K562 (cell line): ENCODE results near the gene SKIC8. TPM values are rescaled to one million over a fixed set of nuclear protein-coding genes. Genes with fewer than 3 reads are reported as not detected.

Source experiments
- ATF7 ChIP-seq: fragments of 450-650 bp; IDR thresholded peaks from 2 replicates; pipeline ENCODE4 v1.7.1; 2014; ENCODE audit warnings: mild to moderate bottlenecking, moderate library complexity
- BMI1 ChIP-seq: fragments of 150-350 bp; IDR thresholded peaks from 2 replicates; pipeline ENCODE4 v1.6.1; 2014; ENCODE audit warnings: low read length
- CREB3L1 ChIP-seq: fragments of 450-650 bp; IDR thresholded peaks from 2 replicates; pipeline ENCODE4 v1.6.1; 2014; ENCODE audit warnings: low read depth, mild to moderate bottlenecking, moderate library complexity, borderline replicate concordance
- CTBP1 ChIP-seq: fragments of 450-650 bp; IDR thresholded peaks from 2 replicates; pipeline ENCODE4 v1.6.1; 2016; ENCODE audit warnings: borderline replicate concordance
- FOXA3 ChIP-seq, 2 experiments: fragments of 450-650 bp in 1 of 2; sonication (generic) in 1 of 2; formaldehyde crosslinking; IDR thresholded peaks in 1 of 2; conservative IDR thresholded peaks in 1 of 2; 2 replicates each; pipeline versions ENCODE4 v1.4.0 to v1.8.0; 2020 to 2022; ENCODE audit warnings: mild to moderate bottlenecking in 2 of 2, missing genetic modification reagents in 1 of 2
- GATAD2B ChIP-seq: fragments of 450-650 bp; IDR thresholded peaks from 2 replicates; pipeline ENCODE4 v1.6.1; 2017; ENCODE audit warnings: mild to moderate bottlenecking, borderline replicate concordance
- MYNN ChIP-seq, 2 experiments: sonication (generic); formaldehyde crosslinking in 1 of 2; IDR thresholded peaks; 2 replicates each; pipeline versions ENCODE4 v1.5.0 to v1.6.1; 2016 to 2020; ENCODE audit warnings: antibody characterized with exemption in 1 of 2, missing genetic modification reagents in 1 of 2
- POLR2AphosphoS5 ChIP-seq: IDR thresholded peaks from 2 replicates; pipeline ENCODE4 v1.6.1; 2011; ENCODE audit warnings: mild to moderate bottlenecking, low read depth, low read length, moderate library complexity; ENCODE audit not compliant: control insufficient read depth, insufficient read depth
- PPARD ChIP-seq: fragments of 250-450 bp; sonication (Bioruptor Pico); IDR thresholded peaks from 2 replicates; pipeline ENCODE4 v1.8.0; 2022; ENCODE audit warnings: inconsistent platforms, mild to moderate bottlenecking, moderate library complexity
- RBM14 ChIP-seq: fragments of 200-400 bp; formaldehyde crosslinking; IDR thresholded peaks from 2 replicates; pipeline ENCODE4 v1.6.1; 2018; ENCODE audit warnings: low read depth, mild to moderate bottlenecking, low read length, moderate library complexity, borderline replicate concordance; ENCODE audit not compliant: insufficient read depth
- TAF9B ChIP-seq: fragments of 450-650 bp; IDR thresholded peaks from 2 replicates; pipeline ENCODE4 v1.6.1; 2018; ENCODE audit warnings: mild to moderate bottlenecking; ENCODE audit not compliant: partially characterized antibody
- polyA plus RNA-seq, 8 experiments: library from polyadenylated mRNA; depleted of rRNA in 4 of 8; stranded (reverse) in 5 of 8; unstranded in 3 of 8; fragments of >200 nt; fragmentation: Nextera tagmentation in 2 of 8; fragmentation: Illumina TruSeq in 1 of 8; extraction: Ambion mirVana in 2 of 8; extraction: Trizol in 1 of 8; gene quantifications; 2 replicates each; pipeline versions ENCODE4 v1.2.1 to v1.2.3, GENCODE V29; 2011 to 2014; ENCODE audit warnings: inconsistent platforms in 1 of 8, missing spikeins in 1 of 8
- total RNA-seq, 7 experiments: library from RNA; depleted of rRNA in 6 of 7; stranded (reverse); fragments of >200 nt in 6 of 7; fragmentation: Illumina TruSeq in 2 of 7; extraction: Trizol in 2 of 7; gene quantifications; 2 replicates each; pipeline versions ENCODE4 v1.2.1 to v1.2.3, GENCODE V29; 2011 to 2021; ENCODE audit warnings: low replicate concordance in 1 of 7
- TF ChIP-seq, protein P1 (sequence below): IDR thresholded peaks from 3 replicates; pipeline ENCODE4 v1.6.1; 2011; ENCODE audit warnings: borderline replicate concordance, mild to moderate bottlenecking, moderate library complexity; ENCODE audit not compliant: insufficient read length; ENCODE audit errors: extremely low read depth
- TF ChIP-seq, protein P2 (sequence below): sonication (generic); formaldehyde crosslinking; IDR thresholded peaks from 2 replicates; pipeline ENCODE4 v1.4.0; 2020; ENCODE audit warnings: mild to moderate bottlenecking, missing genetic modification reagents
- TF ChIP-seq, protein P3 (sequence below): sonication (generic); formaldehyde crosslinking; IDR thresholded peaks from 2 replicates; pipeline ENCODE4 v1.8.0; 2022; ENCODE audit warnings: mild to moderate bottlenecking, missing genetic modification reagents

Gene SKIC8
- total and polyA plus RNA-seq, 9 of the 15 experiments (the other 6 are each of a cell fraction or from before 2014, with no cell fraction given) = 79.5 to 389 (median 146) TPM

DNA sequence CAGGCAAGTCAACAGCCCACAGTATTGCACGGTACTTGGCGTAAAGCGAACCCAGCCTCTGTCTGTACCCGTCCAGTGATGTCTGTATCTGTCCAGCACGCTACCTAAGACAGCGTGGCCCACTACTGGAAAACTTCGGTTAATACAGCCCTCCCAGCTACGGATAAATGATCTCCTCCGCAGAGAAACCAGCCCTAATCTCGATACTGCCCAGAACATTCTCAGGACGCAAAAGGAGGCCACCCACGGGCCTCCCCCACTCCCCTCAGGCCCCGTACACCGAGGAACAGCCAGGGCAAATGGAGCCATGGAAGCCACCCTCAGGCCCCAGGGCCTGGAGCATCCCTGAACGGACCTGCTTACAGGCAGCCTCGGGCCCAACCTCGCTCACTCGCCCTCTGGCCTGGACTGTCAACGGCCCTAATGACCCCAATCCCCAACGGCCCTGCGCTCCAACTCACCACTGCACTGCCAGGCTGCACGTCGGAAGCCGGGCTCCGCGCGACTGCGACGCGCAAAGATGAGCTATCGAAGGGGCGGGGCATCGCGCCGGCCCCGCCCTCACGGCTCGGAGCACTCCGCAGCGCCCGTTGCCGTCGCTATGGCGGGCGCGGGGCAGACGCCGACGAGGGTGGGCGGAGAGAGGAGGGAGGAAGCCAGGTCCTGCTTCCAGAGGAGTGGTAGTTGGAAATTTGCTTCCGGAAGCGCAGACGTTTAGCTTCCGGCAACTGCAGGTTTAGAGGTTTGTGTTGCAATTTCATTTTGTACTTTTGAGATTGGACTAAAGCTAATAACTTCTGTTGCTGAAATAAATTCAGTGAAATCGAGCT, at the start of gene SKIC8 (continued):
- TF ChIP-seq CREB3L1 (peak; percentile 61; the same call in 1 of the 2 replicates), TAF9B (peak; percentile 65), PPARD (no peak), MYNN (IDR thresholded peaks at IDR 0.05) (peak; percentile 56; the same call in 1 of the 2 replicates), MYNN (CRISPR knock-in tag; IDR thresholded peaks at IDR 0.05) (no peak), ATF7 (peak; percentile 79; the same call in 1 of the 2 replicates), FOXA3 (CRISPR knock-in tag; conservative IDR thresholded peaks at IDR 0.05 in 1 of 2, IDR thresholded peaks at IDR 0.05 in 1 of 2) (no peak), POLR2AphosphoS5 (peak; percentile 89), RBM14 (no peak), GATAD2B (no peak), BMI1 (no peak), CTBP1 (peak; percentile 60; the same call in 1 of the 2 replicates)
- TF ChIP-seq, protein P1, sequence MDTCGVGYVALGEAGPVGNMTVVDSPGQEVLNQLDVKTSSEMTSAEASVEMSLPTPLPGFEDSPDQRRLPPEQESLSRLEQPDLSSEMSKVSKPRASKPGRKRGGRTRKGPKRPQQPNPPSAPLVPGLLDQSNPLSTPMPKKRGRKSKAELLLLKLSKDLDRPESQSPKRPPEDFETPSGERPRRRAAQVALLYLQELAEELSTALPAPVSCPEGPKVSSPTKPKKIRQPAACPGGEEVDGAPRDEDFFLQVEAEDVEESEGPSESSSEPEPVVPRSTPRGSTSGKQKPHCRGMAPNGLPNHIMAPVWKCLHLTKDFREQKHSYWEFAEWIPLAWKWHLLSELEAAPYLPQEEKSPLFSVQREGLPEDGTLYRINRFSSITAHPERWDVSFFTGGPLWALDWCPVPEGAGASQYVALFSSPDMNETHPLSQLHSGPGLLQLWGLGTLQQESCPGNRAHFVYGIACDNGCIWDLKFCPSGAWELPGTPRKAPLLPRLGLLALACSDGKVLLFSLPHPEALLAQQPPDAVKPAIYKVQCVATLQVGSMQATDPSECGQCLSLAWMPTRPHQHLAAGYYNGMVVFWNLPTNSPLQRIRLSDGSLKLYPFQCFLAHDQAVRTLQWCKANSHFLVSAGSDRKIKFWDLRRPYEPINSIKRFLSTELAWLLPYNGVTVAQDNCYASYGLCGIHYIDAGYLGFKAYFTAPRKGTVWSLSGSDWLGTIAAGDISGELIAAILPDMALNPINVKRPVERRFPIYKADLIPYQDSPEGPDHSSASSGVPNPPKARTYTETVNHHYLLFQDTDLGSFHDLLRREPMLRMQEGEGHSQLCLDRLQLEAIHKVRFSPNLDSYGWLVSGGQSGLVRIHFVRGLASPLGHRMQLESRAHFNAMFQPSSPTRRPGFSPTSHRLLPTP = no peak
- TF ChIP-seq, protein P2, sequence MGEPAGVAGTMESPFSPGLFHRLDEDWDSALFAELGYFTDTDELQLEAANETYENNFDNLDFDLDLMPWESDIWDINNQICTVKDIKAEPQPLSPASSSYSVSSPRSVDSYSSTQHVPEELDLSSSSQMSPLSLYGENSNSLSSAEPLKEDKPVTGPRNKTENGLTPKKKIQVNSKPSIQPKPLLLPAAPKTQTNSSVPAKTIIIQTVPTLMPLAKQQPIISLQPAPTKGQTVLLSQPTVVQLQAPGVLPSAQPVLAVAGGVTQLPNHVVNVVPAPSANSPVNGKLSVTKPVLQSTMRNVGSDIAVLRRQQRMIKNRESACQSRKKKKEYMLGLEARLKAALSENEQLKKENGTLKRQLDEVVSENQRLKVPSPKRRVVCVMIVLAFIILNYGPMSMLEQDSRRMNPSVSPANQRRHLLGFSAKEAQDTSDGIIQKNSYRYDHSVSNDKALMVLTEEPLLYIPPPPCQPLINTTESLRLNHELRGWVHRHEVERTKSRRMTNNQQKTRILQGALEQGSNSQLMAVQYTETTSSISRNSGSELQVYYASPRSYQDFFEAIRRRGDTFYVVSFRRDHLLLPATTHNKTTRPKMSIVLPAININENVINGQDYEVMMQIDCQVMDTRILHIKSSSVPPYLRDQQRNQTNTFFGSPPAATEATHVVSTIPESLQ (CRISPR knock-in tag) = no peak
- TF ChIP-seq, protein P3, sequence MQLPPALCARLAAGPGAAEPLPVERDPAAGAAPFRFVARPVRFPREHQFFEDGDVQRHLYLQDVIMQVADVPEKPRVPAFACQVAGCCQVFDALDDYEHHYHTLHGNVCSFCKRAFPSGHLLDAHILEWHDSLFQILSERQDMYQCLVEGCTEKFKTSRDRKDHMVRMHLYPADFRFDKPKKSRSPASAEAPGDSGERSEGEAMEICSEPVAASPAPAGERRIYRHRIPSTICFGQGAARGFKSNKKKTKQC = 0 out of 2 replicates have a peak, but pooled peaks have one; percentile 59
